ENCODE data around the gene TMEM8B.
A peak's percentile ranks its signal among the peaks of the same experiment; 100 is the strongest.

Gene TMEM8B

DNA sequence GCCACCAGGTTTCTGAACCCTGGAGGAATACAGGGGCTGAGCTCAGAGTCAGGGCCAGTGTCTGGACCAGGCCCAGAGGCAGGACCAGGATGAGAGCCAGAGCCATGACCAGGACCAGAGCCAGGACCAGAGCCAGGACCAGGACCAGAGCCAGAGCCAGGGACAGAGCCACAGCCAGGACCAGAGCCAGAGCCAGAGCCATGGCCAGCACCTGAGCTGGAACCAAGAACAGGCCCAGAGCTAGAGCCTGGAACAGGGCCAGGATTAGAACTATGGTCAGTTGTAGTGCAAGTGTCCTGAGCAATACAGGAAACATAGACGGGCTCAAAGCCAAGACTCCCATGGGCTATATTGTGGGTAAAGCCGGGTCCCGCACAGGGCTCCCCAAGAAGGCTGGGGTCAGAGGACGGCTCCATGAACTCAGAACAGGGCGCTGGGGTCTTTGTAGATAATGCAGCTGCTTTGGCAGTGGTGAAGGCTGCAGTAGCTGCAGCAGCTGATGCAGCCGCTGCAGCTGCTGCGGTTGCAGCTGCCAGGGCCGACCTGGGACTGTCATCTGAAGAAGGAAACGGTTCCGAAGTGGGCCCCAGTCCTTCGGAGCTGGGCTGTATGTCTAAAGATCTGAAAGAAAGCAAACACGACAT is 17.5 kb upstream of the TMEM8B start:
- no peak for DNase-seq

DNA sequence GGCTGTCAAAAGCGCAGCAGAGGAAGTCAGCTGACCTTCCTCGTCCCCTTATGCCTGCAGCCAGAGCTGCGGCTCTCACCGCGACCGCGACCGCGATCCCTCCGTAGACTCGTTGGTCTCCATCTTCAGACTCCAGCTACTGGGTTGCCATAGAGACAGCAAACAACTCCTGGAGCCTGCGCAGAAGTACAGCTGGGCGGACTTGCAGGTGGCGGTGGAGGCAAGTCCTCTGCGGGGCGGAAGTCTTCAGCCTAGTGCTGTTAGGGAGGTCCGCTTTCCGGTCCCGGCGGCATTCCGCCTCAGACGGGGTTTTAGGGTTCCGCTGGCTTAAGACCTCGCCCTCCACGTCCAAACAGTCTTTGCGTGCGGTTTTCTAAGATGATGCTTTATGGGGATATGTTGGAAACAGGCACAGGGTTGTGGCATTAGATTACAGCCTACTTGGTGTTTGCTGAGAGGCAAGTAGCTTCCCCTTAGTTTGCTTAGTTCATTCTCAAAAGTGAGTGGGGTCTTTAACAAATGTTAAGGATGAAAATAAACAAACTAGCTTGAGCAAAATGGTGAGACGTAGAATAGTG is 16.9 kb upstream of the TMEM8B start, which contains the start of gene SPAG8:
TSS of gene SPAG8 (minus strand) at position 238 of the 578 bp plus-strand sequence. CDS start at position 123, 115 bp downstream.
- peak; percentile 95 for DNase-seq

DNA sequence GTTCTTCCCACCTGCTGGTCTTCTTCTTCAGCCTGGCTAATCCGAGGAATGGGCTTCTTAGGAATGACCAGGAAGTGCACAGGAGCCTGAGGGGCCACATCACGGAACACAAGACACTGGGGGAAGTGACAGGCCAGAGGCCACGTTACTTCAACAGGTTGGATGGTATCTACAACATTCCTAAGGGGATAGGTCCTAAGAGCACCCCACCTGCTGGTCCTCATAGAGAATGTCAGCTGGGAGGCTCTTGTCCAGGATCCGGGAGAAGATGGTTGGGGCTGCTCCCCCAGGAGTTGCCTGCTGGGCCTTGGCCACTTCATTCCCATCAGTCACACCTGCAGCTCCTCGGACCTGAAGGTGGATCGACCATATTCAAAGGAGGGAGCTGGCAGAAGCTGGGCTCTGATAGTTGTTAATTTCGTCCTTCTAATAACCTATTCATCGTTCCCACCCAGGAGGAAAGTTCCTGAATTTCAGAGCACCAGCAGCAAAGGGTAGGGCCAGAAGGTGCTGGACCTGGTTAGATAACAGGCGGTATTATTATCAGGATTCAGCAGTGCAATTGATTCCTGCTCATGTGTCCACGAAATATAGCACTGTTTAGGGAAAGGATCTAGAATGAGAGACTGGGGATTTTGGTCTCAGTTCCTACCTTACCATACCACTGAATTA is 15.5 kb upstream of the TMEM8B start:
- no peak for DNase-seq

DNA sequence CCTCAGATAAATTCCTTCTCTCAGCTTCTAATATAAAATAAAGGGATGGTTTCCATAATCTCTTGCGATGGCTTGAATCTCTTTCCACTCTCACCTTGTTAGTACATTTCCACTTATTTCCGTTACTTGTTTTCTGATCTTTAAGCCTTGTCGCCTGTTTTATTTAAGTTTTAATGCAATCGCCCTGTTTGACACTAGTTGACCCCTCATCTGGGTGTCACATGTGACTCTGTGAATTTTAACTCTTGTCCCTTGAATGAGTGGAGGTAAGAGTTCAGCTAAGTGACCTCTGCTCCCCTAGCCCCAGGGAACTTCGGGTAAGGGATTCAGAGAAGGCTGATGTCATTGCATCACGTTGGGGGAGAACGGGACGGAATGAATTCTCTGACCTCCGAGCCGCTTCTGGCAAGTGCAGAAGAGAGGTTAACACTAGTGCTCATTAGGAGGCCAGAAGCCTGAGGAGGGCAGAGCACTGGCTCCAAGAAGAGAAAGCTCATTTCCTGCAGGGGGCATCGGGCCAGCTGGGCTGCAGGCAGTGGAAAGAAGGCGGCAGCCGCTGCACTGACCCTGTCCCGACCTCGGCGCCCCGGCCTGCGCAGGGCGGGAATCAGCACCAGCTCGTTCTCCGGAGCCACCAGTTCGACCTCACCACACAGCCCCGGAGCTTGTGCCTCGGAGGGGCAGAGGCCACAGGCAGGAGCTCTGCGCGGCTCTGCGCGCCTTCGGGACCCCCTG is 14.8 kb upstream of the TMEM8B start:
- peak; percentile 53 for DNase-seq

DNA sequence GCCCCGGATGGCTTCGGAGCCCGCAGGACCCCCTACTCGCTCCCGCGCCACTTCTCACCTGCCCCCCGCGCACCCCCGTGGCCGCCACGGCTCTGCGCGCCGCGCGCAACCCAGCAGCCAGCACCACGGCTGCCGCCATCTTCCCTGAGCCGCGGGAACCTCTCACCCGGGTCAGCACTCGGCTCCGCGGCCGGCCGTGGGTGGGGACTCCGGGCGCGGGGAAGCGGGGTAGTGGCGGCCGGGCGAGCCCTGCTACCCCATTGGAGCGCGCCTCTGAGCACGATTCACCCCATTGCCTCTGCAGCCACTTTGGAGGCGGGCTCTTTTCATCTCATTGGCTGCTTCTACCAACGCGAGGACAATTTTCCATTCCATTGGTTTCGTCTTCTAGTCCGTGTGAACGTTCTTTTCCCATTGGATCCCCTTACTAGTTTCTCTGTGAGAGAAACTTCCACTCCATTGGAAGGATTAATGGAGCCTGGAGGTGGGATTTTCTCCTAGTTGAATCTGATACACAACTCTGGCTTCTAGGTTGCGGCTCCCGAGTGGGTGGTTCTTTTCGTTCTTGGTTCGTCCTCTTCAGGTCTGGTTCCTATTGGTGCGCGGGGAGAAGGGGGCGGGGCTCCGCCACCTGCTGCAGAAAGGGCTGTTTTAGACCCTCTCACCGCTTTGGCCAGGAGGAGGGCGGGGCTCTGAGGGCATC is 14.0 kb upstream of the TMEM8B start, which contains the start of gene HINT2:
TSS of gene HINT2 (minus strand) at position 202 of the 703 bp plus-strand sequence. CDS start at position 139, 63 bp downstream.
- peak; percentile 99 for DNase-seq

DNA sequence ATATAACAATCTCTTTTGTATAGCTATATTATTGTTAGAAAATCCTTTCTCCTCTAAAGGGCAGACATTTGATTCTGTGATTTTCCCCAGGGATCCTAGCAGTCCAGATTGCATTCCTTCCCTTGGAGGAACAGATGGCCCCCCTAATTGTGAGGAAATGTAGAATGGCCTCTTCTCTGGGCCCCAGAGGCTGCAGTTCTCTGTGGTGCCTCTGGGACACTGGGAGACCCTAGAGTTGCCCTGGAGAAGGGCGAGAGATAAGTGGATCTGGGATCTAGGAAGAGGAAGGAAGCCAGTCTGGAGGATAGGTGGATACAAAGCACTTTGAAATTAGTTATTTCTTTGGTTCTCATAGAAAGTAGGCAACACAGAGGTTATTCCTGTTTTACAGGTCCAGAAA is 12.3 kb upstream of the TMEM8B start:
- no peak for DNase-seq

DNA sequence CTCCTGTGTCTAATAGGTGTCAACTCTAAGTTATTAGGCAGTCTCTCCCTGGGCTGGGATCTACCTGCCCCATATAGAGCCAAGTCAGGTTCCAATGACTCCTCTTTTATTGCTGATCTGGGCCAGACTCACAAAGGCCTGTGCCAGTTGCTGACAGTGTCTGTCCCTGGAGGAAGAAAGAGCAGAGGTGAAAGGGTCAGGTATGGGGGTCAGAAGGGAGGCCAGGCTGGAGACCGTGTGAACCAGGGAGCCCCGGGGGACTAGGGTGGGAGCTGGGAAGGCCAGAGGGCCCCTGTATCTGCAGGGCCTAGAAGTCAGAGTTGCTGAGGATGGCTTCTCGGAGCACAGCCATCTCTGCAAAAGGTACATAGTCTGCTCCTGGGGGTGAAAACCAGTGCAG is 10.7 kb upstream of the TMEM8B start:
- no peak for DNase-seq

DNA sequence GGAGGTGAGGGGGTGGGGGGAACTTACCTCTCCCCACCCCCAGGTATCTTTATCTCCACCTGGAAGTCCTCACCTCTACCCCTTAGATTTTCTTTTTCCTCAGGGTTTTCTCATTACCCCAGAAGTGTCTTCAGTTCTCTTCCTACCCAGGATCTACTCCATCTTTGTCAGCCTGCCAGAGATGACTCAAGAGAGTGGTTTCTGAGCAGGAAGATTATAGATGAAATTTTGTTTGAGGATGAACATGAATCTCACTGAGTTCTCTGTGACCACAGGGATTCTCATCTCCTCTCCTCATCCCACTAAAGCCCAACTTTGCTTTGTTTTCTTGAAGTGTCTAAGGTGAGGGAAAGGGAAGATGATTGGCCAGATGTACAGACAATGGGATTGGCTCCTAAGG is 9.0 kb upstream of the TMEM8B start:
- no peak for DNase-seq

DNA sequence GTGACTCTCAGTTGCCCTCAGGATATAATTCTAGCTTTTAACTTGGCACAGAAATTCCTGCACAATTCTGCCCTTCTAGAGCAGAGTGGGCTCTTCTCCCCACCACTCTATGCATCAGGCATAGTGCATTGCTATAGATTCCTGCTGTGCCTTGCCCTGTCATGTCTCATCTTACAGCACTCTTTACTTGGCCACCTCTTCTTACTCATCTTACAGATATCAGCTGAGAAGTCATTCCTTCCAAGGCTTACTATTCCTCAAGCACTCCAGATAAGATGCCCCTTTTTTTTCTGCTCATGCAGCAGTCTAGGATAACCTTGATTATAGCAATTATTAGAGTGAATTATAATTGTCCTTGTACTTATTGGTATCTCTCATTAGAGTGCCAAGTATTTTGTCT is 6.1 kb upstream of the TMEM8B start:
- DNase-seq, result no peak

DNA sequence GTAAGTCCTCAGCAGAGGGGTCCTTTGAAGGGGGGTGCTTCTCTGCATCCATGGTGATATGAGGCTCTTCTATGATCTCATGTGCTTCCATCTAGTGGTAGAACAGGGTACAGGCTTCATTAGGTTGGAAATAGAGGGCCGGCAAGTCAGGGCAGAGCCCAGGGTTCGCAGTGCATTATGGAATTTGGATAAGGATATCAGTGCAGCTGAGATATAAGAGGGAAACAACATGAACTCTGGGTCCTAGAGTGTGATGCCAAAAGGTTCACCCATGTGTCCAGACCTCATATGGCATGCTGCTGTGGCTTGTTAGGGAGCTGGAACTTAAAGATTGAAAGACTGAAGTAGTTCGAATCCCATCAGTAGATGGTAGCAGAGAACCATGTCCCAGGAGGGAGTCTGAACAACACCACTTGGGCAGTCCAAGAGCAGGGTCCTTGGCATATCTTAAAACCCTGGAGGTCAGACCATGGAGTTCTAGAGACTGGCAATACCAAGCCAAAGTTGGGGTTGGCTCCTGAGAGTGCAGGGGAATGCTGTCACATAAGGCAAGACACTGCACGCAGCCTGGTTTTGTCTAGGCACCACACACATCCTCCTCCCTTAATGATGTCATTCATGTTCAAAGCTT is 2.8 kb upstream of the TMEM8B start:
- peak; percentile 29 for DNase-seq

DNA sequence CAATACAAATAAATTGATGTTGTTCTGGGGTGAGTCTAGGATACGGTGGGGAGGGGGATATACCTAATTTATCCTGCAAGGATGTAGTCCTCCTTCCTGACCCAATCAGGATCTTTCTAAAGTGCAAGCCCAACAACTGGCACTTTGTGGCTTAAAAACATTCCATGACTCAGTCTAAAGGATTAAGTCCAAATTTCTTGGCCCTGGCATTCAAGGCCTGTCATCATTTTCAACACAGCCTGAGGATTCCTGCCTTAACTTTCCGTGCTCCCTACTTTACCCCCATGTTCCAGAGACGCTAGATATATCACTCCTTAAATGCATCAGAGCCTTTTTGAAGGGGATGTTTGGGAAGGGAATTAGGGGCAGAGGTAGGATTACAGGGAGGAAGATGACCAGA is 1.5 kb upstream of the TMEM8B start:
- no peak for DNase-seq

DNA sequence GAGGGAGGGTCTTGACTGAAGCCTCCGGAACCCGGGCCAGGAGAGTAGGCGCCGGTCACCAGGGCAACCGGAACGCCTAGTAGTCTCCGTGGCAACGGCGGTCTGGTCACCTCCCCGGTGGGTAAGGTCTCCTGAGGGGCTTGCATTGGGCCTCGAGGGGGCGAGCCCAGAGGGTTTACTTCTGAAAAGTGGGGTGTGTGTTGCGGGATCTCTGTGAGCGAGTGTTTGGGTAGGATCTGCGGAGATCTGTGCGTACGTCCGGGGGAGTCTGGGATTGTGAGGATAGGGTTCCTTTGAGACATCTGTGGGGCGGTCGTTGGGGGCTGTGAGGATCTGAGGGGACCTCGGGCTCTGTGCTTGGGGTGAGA is 328 bp upstream of the TMEM8B start, which contains the start of gene FAM221B:
TSS of gene FAM221B (minus strand) at position 17 of the 368 bp plus-strand sequence. CDS start 2,571 bp downstream, outside the sequence.
- peak; percentile 38 for DNase-seq

DNA sequence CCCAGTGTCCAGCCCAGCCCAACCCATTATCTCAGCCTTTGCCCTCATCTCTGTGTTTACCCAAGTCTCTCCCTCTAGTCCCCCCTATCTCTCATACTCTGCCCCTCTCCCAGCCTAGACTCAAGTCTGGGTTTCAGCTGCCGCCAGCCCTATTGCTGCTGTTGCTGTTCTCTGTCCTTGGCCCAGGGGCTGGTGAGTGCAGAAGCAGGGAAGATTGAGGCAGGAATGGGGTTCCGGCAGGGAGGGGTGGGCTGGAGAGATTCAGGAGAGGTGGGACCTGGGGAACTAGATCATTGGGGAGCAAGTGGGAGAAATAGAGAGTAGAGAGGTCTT is 702 bp downstream of the TMEM8B start:
- no peak for DNase-seq

DNA sequence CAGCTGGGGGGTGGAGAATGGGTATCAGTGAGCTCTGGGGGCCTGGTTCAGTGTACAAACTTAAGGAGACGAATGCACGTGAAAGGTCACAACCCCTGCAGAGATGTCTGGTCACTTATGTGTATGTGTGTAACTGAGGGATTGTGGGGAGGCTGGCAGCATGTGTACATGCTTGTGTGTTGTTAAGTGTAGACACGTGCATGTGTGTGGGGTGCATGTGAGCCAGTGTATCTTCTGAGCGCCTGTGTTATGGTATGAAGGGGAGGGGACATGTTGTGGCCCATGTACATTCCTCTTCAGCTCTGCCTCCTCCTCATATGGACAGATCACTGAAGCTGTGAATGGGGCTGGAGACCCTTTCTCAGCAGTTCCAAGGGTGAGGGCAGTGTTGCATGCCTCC is 2.0 kb downstream of the TMEM8B start:
- no peak for DNase-seq

DNA sequence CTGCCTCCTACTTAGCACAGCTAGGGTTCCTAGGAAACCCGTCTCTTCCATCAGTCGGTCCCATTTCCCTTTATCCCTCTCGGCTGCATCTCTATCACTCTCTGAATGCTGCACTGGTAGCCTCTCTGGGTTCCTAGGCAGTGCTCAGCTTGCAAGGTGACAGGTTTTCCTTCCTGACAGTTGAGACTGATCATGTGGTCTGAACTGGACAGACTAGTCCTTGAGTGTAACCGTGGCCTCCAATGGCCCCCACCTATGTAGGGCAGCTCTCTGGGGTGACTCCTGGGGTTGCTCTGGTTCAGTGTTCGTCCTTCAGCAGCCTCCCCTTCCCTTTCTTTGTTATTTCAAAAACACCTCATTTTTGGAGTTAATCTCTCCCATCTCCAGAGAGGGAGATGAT is 3.8 kb downstream of the TMEM8B start:
- no peak for DNase-seq

DNA sequence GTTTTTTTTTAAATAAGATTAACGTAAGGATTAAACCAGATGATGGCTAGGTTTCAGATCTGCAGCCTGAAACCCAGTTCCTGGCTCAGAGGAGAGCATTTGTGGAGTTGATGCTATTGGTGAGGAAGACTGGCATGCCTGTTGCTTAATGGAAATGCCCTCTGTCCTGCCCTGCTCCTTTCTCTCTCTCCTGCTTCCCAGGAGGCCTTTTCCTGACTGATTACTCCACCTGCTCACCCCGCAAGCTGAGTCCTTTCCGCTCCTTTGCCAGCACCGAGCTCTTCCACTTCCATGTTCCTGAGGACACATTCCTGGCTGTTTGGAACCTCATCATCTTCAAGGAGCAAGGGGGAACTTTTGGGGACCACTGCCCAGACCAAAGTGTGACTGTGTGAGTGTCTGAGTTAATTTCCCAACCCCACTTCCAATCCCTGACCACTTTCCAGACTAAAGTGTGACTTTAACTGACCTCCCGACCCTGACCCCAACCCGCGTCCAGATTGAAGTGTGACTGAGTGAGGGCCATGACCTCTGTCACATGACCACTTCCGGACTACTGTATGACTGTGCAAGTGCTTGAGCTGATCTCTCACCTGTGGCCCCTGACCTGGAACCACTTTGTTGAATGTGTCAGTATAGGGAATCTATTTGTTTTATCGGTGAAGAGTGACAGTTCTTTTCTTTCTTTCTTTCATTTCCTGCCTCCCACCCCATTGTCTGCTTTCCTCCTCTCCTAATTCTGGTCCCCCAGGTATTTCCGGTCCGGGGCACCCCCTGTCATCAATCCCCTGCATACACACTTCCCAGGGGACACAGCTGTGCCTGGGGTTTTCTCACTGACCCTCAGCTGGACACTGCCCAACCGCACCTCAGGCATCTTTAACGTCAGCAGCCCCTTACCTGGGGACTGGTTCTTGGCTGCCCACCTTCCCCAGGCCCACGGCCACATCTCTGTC is 5.5 kb downstream of the TMEM8B start:
- no peak for DNase-seq

DNA sequence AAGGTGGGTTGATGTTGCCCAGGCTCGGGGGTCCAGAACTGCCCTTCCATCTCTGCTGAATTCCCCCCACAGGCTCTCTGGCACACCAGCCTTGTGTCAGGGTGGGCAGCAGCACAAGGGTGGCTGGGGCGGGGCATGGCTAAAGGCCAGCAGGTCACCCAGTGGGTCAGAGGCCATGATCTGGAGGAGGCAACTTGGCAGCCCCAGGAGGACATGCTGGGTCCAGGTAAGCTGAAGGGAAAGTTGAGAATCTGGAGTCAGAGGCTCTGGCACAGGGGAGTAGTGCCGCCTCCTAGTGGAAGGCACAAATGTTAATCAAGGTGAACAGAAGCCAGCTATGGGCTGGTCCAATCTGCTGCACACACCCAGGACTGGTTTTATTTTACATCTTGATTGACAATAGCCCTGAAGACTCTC is 6.2 kb downstream of the TMEM8B start:
- DNase-seq, result peak; percentile 27

DNA sequence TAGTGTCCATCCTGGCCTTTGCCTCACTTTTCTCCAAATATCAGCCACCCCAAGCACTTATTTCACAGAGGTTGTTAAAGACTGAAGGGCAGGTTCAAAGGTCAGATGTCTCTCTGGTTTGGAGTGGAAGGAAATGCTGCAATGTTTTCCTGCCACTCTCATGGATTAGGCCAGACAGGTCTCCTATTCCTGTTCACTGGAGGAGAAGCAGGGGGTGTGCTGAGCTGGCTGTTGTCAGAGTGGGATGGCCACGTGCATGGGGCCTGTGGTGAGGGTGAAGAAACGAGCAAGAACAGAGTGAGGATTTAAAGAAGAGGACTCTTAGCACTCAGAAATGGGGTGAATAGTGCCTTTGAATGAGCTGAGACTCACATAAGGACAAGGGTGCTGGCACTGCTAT is 6.7 kb downstream of the TMEM8B start:
- no peak for DNase-seq

DNA sequence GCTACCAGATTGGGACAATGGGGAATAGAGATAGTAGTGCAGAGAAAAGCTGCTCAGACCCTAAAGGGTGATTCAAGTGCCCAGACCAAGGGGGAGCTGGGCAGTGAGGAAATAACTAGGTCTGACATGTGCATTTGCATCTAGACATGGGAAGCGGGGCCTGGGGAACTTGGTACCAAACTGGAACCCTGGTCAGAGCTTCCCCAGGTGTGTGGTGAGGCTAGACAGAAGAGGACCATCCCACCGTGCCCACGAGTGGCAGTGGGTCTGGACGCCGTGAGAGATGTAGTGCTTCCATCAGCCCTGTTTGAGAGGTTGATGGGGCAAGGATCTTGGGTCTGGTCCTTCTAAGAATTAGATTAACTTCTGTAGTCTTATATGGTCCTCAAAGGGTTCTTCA is 7.6 kb downstream of the TMEM8B start:
- no peak for DNase-seq

DNA sequence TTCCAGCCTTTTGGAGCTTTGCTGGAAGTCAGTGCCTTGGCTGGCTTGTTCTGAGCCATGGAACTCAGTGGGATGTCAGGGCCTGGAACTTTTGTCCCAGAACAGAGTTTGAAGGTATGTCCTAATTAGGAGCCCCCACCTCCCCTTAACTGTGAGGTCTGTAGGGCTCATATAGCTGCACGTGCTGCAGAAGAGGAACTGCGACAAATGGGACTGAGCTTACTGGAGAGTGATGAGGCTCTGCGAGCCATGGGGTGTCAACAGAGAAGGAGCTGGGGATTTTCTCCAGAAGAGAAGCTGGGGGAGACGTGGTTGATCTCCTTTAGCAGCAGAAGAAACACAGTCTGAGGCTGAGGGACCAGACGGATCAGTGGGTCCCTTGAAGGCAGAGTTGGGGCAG is 10.9 kb downstream of the TMEM8B start:
- no peak for DNase-seq
